ENCODE measurements around the gene TGFBR2. TPM values are rescaled to one million over a fixed set of nuclear protein-coding genes. Genes with fewer than 3 reads are reported as not detected.
A peak's percentile ranks its signal among the peaks of the same experiment; 100 is the strongest.

The TGFBR2 gene
- total and polyA plus RNA-seq, 2 experiments from 2014 or later, result 135 to 188 TPM

- 67 to 69% methylated on average over 4 of the region's 4 CpGs for WGBS, 2 experiments (ENCODE audit: low coverage in 1 of 2, low lambda C conversion rate in 2 of 2, missing lambda C conversion rate in 2 of 2)
- no peaks in the 10 kb centered on the region for H3K36me3 ChIP-seq (ENCODE audit: low read depth)
- no peaks in the 10 kb centered on the region for H3K27me3 ChIP-seq (replicated peaks; ENCODE audit: insufficient read depth)
- H4K20me1 ChIP-seq (ENCODE audit: insufficient read depth), result no peaks in the 10 kb centered on the region
- no peak overlapping the region for H3K9ac ChIP-seq
- H3K9me3 ChIP-seq (ENCODE audit: low read depth), result no peaks in the 10 kb centered on the region
- no peak overlapping the region for H3K4me3 ChIP-seq
- TF ChIP-seq EZH2phosphoT487 (IDR thresholded peaks at IDR 0.05; ENCODE audit: insufficient read depth, low read depth), result no peak
- TF ChIP-seq EZH2 (IDR thresholded peaks at IDR 0.05; ENCODE audit: insufficient read depth, poor library complexity, severe bottlenecking), result no peak
- H2AFZ ChIP-seq, result no peak overlapping the region
- H3K4me1 ChIP-seq (ENCODE audit: insufficient read depth), result no peaks in the 10 kb centered on the region
- DNase-seq, result peak; percentile 37
- no peak overlapping the region for H3K4me2 ChIP-seq (ENCODE audit: unreplicated experiment)
- in situ Hi-C loops (cut with MboI), result no loop called here
- H3K27ac ChIP-seq, result no peak overlapping the region
- H3K9me2 ChIP-seq (ENCODE audit: insufficient read depth), result no peaks in the 10 kb centered on the region
- no peaks in the 10 kb centered on the region for H3K79me2 ChIP-seq (ENCODE audit: insufficient read depth)
- H3F3A ChIP-seq (ENCODE audit: insufficient read depth), result no peaks in the 10 kb centered on the region
Measured at GRCh38 chr3:30586096-30586805, 20.1 kb upstream of the TGFBR2 start.

DNA sequence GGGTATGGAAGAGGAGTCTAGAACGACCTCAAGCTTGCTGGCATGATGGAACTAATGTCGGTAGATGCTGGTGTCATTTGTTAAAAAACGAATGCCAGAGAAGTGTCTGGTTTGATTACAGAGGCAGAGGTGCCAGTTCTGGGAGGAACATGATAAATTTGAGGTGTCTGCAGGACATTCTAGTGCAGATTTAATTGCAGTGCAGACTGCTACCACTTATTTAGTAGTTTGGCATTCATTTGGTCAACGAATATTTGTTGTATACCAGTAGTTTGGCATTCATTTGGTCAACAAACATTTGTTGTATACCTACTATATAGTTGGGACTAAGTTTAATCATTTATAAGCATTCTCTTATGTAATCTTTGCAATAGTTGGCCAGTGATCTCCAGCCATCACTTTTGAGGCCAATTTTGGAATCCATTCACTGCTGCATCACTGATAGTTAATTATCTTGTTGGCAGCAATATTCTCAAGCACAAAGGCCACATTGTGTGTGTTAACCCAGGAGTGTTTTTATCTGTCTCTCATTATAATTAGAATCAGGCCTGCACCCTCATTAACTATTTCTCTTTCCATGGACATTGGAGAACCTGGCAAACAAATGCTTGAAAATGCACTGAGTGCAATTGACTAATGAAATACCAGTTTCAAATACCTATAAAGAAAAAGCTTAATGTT lies 19.5 kb upstream of the TGFBR2 start:
- H3K4me3 ChIP-seq, result no peak overlapping the region
- TF ChIP-seq EZH2 (IDR thresholded peaks at IDR 0.05; ENCODE audit: insufficient read depth, poor library complexity, severe bottlenecking) (no peak), EZH2phosphoT487 (IDR thresholded peaks at IDR 0.05; ENCODE audit: insufficient read depth, low read depth) (no peak)
- no peaks in the 10 kb centered on the region for H3K4me1 ChIP-seq (ENCODE audit: insufficient read depth)
- no peaks in the 10 kb centered on the region for H3F3A ChIP-seq (ENCODE audit: insufficient read depth)
- H3K4me2 ChIP-seq (ENCODE audit: unreplicated experiment), result no peak overlapping the region
- no peaks in the 10 kb centered on the region for H3K36me3 ChIP-seq (ENCODE audit: low read depth)
- H3K27me3 ChIP-seq (replicated peaks; ENCODE audit: insufficient read depth), result no peaks in the 10 kb centered on the region
- no peaks in the 10 kb centered on the region for H3K79me2 ChIP-seq (ENCODE audit: insufficient read depth)
- in situ Hi-C loops (cut with MboI), result no loop called here
- no peak overlapping the region for H3K27ac ChIP-seq
- WGBS, 2 experiments (ENCODE audit: low coverage in 1 of 2, low lambda C conversion rate in 2 of 2, missing lambda C conversion rate in 2 of 2), result 42 to 44% methylated on average over 4 of the region's 4 CpGs
- no peaks in the 10 kb centered on the region for H3K9me3 ChIP-seq (ENCODE audit: low read depth)
- no peak for DNase-seq
- H3K9ac ChIP-seq, result no peak overlapping the region
- no peak overlapping the region for H2AFZ ChIP-seq
- H4K20me1 ChIP-seq (ENCODE audit: insufficient read depth), result no peaks in the 10 kb centered on the region
- H3K9me2 ChIP-seq (ENCODE audit: insufficient read depth), result no peaks in the 10 kb centered on the region

DNA sequence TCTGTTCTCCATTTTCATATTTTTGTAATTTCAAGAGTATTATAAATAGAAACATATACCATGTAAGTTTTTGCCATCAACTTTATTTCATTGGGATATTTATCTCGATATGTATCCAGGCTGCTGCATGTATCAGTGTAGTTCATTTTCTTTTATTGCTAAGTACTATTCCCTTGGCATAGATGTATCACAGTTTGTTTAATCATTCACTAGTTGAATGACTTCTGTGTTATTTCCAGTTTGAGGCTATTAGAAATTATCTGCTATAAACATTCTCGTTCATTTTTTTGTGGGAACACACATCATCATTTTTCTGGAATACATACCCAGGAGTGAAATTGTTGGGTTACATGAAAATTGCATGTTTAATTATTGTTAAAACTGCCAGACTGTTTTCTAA lies 18.5 kb upstream of the TGFBR2 start:
- Histone ChIP-seq H3K79me2 (ENCODE audit: insufficient read depth) (no peaks in the 10 kb centered on the region), H3K9ac (no peak overlapping the region), H4K20me1 (ENCODE audit: insufficient read depth) (no peaks in the 10 kb centered on the region), H3K9me2 (ENCODE audit: insufficient read depth) (no peaks in the 10 kb centered on the region), H3K4me2 (ENCODE audit: unreplicated experiment) (no peak overlapping the region), H3K27ac (no peak overlapping the region), H3K36me3 (ENCODE audit: low read depth) (no peaks in the 10 kb centered on the region), H3K4me3 (no peak overlapping the region), H3K9me3 (ENCODE audit: low read depth) (no peaks in the 10 kb centered on the region), H3F3A (ENCODE audit: insufficient read depth) (no peaks in the 10 kb centered on the region), H3K27me3 (replicated peaks; ENCODE audit: insufficient read depth) (no peaks in the 10 kb centered on the region), H3K4me1 (ENCODE audit: insufficient read depth) (no peaks in the 10 kb centered on the region), H2AFZ (no peak overlapping the region)
- no peak for DNase-seq
- in situ Hi-C loops (cut with MboI), result no loop called here
- no peak for TF ChIP-seq EZH2 (IDR thresholded peaks at IDR 0.05; ENCODE audit: insufficient read depth, poor library complexity, severe bottlenecking)
- TF ChIP-seq EZH2phosphoT487 (IDR thresholded peaks at IDR 0.05; ENCODE audit: insufficient read depth, low read depth), result no peak
- 97 to 99% methylated on average over 2 of the region's 2 CpGs for WGBS, 2 experiments (ENCODE audit: low coverage in 1 of 2, low lambda C conversion rate in 2 of 2, missing lambda C conversion rate in 2 of 2)

GRCh38 chr3:30596152-30596551 lies 10.2 kb upstream of the TGFBR2 start:
- Histone ChIP-seq H3K36me3 (ENCODE audit: low read depth) (no peaks in the 10 kb centered on the region), H3K9ac (no peak overlapping the region), H3K27ac (no peak overlapping the region), H3K9me3 (ENCODE audit: low read depth) (no peaks in the 10 kb centered on the region), H2AFZ (no peak overlapping the region), H3F3A (ENCODE audit: insufficient read depth) (peaks cover 14% of the 10 kb centered on the region), H3K27me3 (replicated peaks; ENCODE audit: insufficient read depth) (no peaks in the 10 kb centered on the region), H3K79me2 (ENCODE audit: insufficient read depth) (no peaks in the 10 kb centered on the region), H3K4me2 (ENCODE audit: unreplicated experiment) (no peak overlapping the region), H4K20me1 (ENCODE audit: insufficient read depth) (no peaks in the 10 kb centered on the region), H3K4me1 (ENCODE audit: insufficient read depth) (peaks cover 23% of the 10 kb centered on the region), H3K9me2 (ENCODE audit: insufficient read depth) (no peaks in the 10 kb centered on the region), H3K4me3 (no peak overlapping the region)
- in situ Hi-C loops (cut with MboI), result no loop called here
- 74 to 80% methylated on average over 4 of the region's 4 CpGs for WGBS, 2 experiments (ENCODE audit: low coverage in 1 of 2, low lambda C conversion rate in 2 of 2, missing lambda C conversion rate in 2 of 2)
- DNase-seq, result peak; percentile 35
- TF ChIP-seq EZH2 (IDR thresholded peaks at IDR 0.05; ENCODE audit: insufficient read depth, poor library complexity, severe bottlenecking) (no peak), EZH2phosphoT487 (IDR thresholded peaks at IDR 0.05; ENCODE audit: insufficient read depth, low read depth) (no peak)
